ENCODE results near the gene PLIN3. TPM values are rescaled to one million over a fixed set of nuclear protein-coding genes. Genes with fewer than 3 reads are reported as not detected.

The PLIN3 gene
- total and polyA plus RNA-seq, 9 of the 15 experiments (the other 6 are each of a cell fraction or from before 2014, with no cell fraction given) = 7.5 to 75.6 (median 43.1) TPM

DNA sequence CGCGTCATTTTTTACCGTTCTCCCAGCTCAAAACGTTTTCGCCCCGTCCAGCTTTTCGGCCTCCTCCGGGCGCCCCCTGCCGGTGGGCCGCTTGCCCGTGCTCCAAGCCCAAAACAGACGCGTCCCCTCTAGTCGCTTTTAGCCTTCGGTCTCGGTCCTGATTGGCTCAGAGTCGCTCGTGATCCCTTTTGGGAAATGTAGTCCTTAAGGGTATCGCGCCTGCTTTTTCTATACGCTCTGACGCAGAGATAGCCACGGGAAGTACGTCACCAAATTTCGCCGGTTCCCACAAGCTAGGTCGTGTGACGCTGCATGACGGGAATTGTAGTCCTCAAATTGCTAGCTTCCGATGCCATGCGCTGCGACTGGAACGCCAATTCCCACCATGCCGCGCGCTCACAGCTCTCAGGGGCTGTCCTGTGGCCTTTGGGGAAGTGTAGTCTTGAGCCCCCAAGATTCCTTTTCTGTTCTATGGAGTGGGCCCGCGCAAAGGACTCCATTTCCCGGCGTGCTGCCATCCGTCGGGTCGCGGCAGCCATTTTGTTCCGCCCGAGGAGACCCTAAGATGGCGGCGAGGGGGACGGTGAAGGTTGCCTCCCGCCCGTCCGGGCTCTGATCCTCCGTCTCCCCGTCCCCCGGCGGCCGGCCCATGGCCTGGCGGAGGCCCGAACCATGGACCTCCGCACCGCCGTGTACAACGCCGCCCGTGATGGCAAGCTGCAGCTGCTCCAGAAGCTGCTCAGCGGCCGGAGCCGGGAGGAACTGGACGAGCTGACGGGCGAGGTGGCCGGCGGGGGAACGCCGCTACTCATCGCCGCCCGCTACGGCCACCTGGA, 76.1 kb downstream of the PLIN3 start, which contains the start of gene FEM1A (continued):
- TF ChIP-seq SMAD2 (IDR thresholded peaks at IDR 0.05; ENCODE audit: low read depth, low read length) (no peak), NCOA1 (IDR thresholded peaks at IDR 0.05; ENCODE audit: low read depth) (peak; percentile 90; the same call in 1 of the 2 replicates), ZFP36 (IDR thresholded peaks at IDR 0.05; ENCODE audit: low read depth, low read length, partially characterized antibody) (peak; percentile 42), MEIS2 (IDR thresholded peaks at IDR 0.05; ENCODE audit: partially characterized antibody) (no peak), SMARCA5 (IDR thresholded peaks at IDR 0.05) (no peak), MIER1 (IDR thresholded peaks at IDR 0.05; ENCODE audit: low read depth) (no peak), MAFF (IDR thresholded peaks at IDR 0.05; ENCODE audit: low read length) (no peak), KDM5B (IDR thresholded peaks at IDR 0.05; ENCODE audit: insufficient replicate concordance, low read depth, low read length) (peak; percentile 84), ZNF282 (CRISPR knock-in tag; IDR thresholded peaks at IDR 0.05) (no peak), RFX7 (CRISPR knock-in tag; IDR thresholded peaks at IDR 0.05) (no peak), CSDE1 (IDR thresholded peaks at IDR 0.05) (peak; percentile 88 to 94), XRCC4 (IDR thresholded peaks at IDR 0.05; ENCODE audit: extremely low read depth, insufficient read depth, insufficient read length) (no peak), GATA2 (CRISPR knock-in tag; IDR thresholded peaks at IDR 0.05) (no peak), KDM4B (IDR thresholded peaks at IDR 0.05; ENCODE audit: borderline replicate concordance in 2 of 2, low read depth in 1 of 2) (peak in 1 of 2 experiments; percentile 55; a peak in 1 of 4 replicates), CTBP1 (IDR thresholded peaks at IDR 0.05; ENCODE audit: borderline replicate concordance) (peak; percentile 36), STAT5B (CRISPR knock-in tag; IDR thresholded peaks at IDR 0.05) (no peak), RBM39 (optimal IDR thresholded peaks at IDR 0.05; ENCODE audit: low read depth, low read length) (no peak), SNRNP70 (optimal IDR thresholded peaks at IDR 0.05; ENCODE audit: low read depth, low read length) (no peak), ZNF695 (CRISPR knock-in tag; IDR thresholded peaks at IDR 0.05) (no peak), ZNF174 (CRISPR knock-in tag; IDR thresholded peaks at IDR 0.05) (no peak), ZNF41 (CRISPR knock-in tag; conservative IDR thresholded peaks at IDR 0.05) (peak; percentile 85), ZNF324 (CRISPR knock-in tag; IDR thresholded peaks at IDR 0.05) (no peak), MAFK (IDR thresholded peaks at IDR 0.05; ENCODE audit: low read length) (no peak), TCF7 (IDR thresholded peaks at IDR 0.05; ENCODE audit: borderline replicate concordance) (no peak)
- TF ChIP-seq, protein P1, sequence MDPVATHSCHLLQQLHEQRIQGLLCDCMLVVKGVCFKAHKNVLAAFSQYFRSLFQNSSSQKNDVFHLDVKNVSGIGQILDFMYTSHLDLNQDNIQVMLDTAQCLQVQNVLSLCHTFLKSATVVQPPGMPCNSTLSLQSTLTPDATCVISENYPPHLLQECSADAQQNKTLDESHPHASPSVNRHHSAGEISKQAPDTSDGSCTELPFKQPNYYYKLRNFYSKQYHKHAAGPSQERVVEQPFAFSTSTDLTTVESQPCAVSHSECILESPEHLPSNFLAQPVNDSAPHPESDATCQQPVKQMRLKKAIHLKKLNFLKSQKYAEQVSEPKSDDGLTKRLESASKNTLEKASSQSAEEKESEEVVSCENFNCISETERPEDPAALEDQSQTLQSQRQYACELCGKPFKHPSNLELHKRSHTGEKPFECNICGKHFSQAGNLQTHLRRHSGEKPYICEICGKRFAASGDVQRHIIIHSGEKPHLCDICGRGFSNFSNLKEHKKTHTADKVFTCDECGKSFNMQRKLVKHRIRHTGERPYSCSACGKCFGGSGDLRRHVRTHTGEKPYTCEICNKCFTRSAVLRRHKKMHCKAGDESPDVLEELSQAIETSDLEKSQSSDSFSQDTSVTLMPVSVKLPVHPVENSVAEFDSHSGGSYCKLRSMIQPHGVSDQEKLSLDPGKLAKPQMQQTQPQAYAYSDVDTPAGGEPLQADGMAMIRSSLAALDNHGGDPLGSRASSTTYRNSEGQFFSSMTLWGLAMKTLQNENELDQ (CRISPR knock-in tag; IDR thresholded peaks at IDR 0.05; ENCODE audit: borderline replicate concordance) = 0 out of 2 replicates have a peak, but pooled peaks have one; percentile 40
- TF ChIP-seq, protein P2, sequence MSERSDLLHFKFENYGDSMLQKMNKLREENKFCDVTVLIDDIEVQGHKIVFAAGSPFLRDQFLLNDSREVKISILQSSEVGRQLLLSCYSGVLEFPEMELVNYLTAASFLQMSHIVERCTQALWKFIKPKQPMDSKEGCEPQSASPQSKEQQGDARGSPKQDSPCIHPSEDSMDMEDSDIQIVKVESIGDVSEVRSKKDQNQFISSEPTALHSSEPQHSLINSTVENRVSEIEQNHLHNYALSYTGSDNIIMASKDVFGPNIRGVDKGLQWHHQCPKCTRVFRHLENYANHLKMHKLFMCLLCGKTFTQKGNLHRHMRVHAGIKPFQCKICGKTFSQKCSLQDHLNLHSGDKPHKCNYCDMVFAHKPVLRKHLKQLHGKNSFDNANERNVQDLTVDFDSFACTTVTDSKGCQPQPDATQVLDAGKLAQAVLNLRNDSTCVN (CRISPR knock-in tag; IDR thresholded peaks at IDR 0.05) = peak; percentile 79
- TF ChIP-seq, protein P3, sequence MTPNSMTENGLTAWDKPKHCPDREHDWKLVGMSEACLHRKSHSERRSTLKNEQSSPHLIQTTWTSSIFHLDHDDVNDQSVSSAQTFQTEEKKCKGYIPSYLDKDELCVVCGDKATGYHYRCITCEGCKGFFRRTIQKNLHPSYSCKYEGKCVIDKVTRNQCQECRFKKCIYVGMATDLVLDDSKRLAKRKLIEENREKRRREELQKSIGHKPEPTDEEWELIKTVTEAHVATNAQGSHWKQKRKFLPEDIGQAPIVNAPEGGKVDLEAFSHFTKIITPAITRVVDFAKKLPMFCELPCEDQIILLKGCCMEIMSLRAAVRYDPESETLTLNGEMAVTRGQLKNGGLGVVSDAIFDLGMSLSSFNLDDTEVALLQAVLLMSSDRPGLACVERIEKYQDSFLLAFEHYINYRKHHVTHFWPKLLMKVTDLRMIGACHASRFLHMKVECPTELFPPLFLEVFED (CRISPR knock-in tag; conservative IDR thresholded peaks at IDR 0.05) = peak; percentile 88

Measured in K562 (cell line).